Measurements from ENCODE around the gene GATB.

DNA sequence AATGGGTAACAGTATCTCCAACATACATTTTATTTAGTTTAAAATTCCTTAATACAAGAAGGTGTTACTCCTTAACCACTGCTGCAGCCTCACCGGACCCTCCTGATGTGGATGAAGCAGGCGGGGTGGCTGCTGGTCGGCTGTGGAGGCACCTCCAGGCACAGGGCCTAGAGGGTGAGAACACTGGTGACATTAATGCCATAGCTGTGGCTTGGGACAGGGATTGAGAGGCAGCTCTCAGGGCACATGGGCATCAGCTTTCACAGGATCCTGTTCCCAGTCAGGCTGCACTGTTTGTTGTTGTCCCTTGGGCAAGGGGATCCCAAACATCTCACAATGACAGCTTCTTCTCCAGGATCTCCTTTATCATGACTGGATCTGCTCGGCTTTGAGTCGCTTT, 90.0 kb downstream of the GATB start:
- TF ChIP-seq, protein P1, sequence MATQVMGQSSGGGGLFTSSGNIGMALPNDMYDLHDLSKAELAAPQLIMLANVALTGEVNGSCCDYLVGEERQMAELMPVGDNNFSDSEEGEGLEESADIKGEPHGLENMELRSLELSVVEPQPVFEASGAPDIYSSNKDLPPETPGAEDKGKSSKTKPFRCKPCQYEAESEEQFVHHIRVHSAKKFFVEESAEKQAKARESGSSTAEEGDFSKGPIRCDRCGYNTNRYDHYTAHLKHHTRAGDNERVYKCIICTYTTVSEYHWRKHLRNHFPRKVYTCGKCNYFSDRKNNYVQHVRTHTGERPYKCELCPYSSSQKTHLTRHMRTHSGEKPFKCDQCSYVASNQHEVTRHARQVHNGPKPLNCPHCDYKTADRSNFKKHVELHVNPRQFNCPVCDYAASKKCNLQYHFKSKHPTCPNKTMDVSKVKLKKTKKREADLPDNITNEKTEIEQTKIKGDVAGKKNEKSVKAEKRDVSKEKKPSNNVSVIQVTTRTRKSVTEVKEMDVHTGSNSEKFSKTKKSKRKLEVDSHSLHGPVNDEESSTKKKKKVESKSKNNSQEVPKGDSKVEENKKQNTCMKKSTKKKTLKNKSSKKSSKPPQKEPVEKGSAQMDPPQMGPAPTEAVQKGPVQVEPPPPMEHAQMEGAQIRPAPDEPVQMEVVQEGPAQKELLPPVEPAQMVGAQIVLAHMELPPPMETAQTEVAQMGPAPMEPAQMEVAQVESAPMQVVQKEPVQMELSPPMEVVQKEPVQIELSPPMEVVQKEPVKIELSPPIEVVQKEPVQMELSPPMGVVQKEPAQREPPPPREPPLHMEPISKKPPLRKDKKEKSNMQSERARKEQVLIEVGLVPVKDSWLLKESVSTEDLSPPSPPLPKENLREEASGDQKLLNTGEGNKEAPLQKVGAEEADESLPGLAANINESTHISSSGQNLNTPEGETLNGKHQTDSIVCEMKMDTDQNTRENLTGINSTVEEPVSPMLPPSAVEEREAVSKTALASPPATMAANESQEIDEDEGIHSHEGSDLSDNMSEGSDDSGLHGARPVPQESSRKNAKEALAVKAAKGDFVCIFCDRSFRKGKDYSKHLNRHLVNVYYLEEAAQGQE (tag by site-specific recombination; IDR thresholded peaks at IDR 0.05), result no peak
- TF ChIP-seq, protein P2, sequence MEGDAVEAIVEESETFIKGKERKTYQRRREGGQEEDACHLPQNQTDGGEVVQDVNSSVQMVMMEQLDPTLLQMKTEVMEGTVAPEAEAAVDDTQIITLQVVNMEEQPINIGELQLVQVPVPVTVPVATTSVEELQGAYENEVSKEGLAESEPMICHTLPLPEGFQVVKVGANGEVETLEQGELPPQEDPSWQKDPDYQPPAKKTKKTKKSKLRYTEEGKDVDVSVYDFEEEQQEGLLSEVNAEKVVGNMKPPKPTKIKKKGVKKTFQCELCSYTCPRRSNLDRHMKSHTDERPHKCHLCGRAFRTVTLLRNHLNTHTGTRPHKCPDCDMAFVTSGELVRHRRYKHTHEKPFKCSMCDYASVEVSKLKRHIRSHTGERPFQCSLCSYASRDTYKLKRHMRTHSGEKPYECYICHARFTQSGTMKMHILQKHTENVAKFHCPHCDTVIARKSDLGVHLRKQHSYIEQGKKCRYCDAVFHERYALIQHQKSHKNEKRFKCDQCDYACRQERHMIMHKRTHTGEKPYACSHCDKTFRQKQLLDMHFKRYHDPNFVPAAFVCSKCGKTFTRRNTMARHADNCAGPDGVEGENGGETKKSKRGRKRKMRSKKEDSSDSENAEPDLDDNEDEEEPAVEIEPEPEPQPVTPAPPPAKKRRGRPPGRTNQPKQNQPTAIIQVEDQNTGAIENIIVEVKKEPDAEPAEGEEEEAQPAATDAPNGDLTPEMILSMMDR (tag by site-specific recombination; IDR thresholded peaks at IDR 0.05), result no peak
- TF ChIP-seq EGR2 (tag by site-specific recombination; IDR thresholded peaks at IDR 0.05; ENCODE audit: low read depth) (no peak), SP2 (tag by site-specific recombination; IDR thresholded peaks at IDR 0.05) (no peak)

Measured in HEK293 (cell line).